ENCODE data around the gene FRAT1. TPM values are rescaled to one million over a fixed set of nuclear protein-coding genes. Genes with fewer than 3 reads are reported as not detected.

The FRAT1 gene
- total and polyA plus RNA-seq, 2 of the 4 experiments (the other 2 are of a cell fraction): 0.54 to 0.89 TPM

GRCh38 chr10:97292097-97292861, 26.8 kb upstream of the FRAT1 start, which contains the start of gene ARHGAP19:
ARHGAP19 (minus strand) TSS chr10:97292637; CDS start chr10:97292627, 10 bp downstream.
- ChIA-PET CTCF (interaction anchor here (0.9 to 1.0 kb wide), 2 partner anchors 13 to 122 kb away, joined by 3 to 9 read pairs; no protein-coding TSS in a partner anchor), POLR2A (ENCODE audit: unreplicated experiment) (no interaction called here)
- Histone ChIP-seq H3K4me1 (ENCODE audit: control insufficient read depth, insufficient read depth, low read length) (no peaks in the 10 kb centered on the region), H3K14ac (replicated peaks; ENCODE audit: low read depth, low read length) (peak within 1 kb of the TSS; percentile 89), H3K18ac (ENCODE audit: low read depth, low read length) (peak within 1 kb of the TSS; percentile 74), H2AK5ac (ENCODE audit: low read depth, low read length) (peak within 1 kb of the TSS; percentile 17; the same call in 1 of the 2 replicates), H3K4me2 (ENCODE audit: low read depth, low read length) (peak within 1 kb of the TSS; percentile 90), H3K4me3 (ENCODE audit: insufficient read depth, low read depth, low read length) (peak within 1 kb of the TSS; percentile 73), H2BK15ac (ENCODE audit: low read depth, low read length) (peak within 1 kb of the TSS; percentile 50; the same call in 2 of the 3 replicates), H3K56ac (ENCODE audit: extremely low read depth, insufficient read depth, low read length) (peak within 1 kb of the TSS; percentile 98), H3K4ac (ENCODE audit: low read depth, low read length) (peak within 1 kb of the TSS; percentile 82), H2AK9ac (replicated peaks; ENCODE audit: low read depth, low read length, poor library complexity) (peak within 1 kb of the TSS; percentile 87), H3K36me3 (ENCODE audit: control insufficient read depth, insufficient read depth, low read length) (0 out of 2 replicates have a peak, but pooled peaks cover under 1% of the 10 kb centered on the region), H4K5ac (ENCODE audit: low read depth, low read length) (peak within 1 kb of the TSS; percentile 81), H3K27me3 (ENCODE audit: control insufficient read depth, insufficient read depth, low read length) (no peaks in the 10 kb centered on the region), H3K9me1 (ENCODE audit: insufficient read depth, low read length) (no peaks in the 10 kb centered on the region; the same call in 1 of the 2 replicates), H2BK120ac (ENCODE audit: low read depth, low read length) (peak within 1 kb of the TSS; percentile 76), H4K20me1 (ENCODE audit: insufficient read depth, low read length) (no peaks in the 10 kb centered on the region), H3K79me1 (ENCODE audit: low read depth in 1 of 2, low read length in 2 of 2) (peaks cover 12 to 27% of the 10 kb centered on the region in 2 experiments), H3K23ac (ENCODE audit: low read depth, low read length) (peak within 1 kb of the TSS; percentile 95), H2BK20ac (ENCODE audit: low read depth, low read length) (peak within 1 kb of the TSS; percentile 6; the same call in 1 of the 2 replicates), H3K9ac (ENCODE audit: low read depth, low read length) (peak within 1 kb of the TSS; percentile 76), H3K9me3 (ENCODE audit: control insufficient read depth, insufficient read depth, low read length) (no peaks in the 10 kb centered on the region), H2AFZ (replicated peaks; ENCODE audit: low read length, poor library complexity) (peak within 1 kb of the TSS; percentile 96), H4K91ac (ENCODE audit: insufficient read depth, low read depth, low read length) (peak within 1 kb of the TSS; percentile 75), H2BK5ac (ENCODE audit: low read depth, low read length, poor library complexity, severe bottlenecking) (peak within 1 kb of the TSS; percentile 81), H4K8ac (ENCODE audit: low read depth in 2 of 2, low read length in 2 of 2) (peak within 1 kb of the TSS; percentile 53 to 72), H3K27ac (ENCODE audit: insufficient read depth, low read length) (peak within 1 kb of the TSS; percentile 72)
- in situ Hi-C loops (cut with MboI; ENCODE audit: low sequenced_read_pairs) (no loop called here), intact Hi-C loops (cut with micrococcal nuclease) (loop anchor here (1.0 to 2.0 kb wide), 2 partner anchors 27 to 40 kb away; partner anchors contain the start of gene FRAT1), dilution Hi-C loops (cut with HindIII; ENCODE audit: low sequenced_read_pairs, unreplicated experiment) (no loop called here)
- DNase-seq: peak; percentile 99
- no TSS peak for BruUV-seq (replicated peaks)
- 1% methylated on average over 16 of the region's 55 CpGs; no CpG with 5 or more reads in 1 of the 2 experiments for WGBS, 2 experiments (ENCODE audit: extremely low coverage in 2 of 2, insufficient read length in 1 of 2)
- peak; percentile 99 for ATAC-seq (ENCODE audit: low read depth)
- TF ChIP-seq MAZ (IDR thresholded peaks at IDR 0.05; ENCODE audit: borderline replicate concordance, low read depth, low read length) (peak; percentile 63; the same call in 1 of the 2 replicates), FOS (IDR thresholded peaks at IDR 0.05; ENCODE audit: low read depth, low read length) (peak; percentile 93; the same call in 1 of the 2 replicates), CTCF (conservative IDR thresholded peaks at IDR 0.05; ENCODE audit: low read depth, low read length) (peak; percentile 35; the same call in 1 of the 2 replicates), BHLHE40 (IDR thresholded peaks at IDR 0.05; ENCODE audit: low read depth, low read length) (no peak), ELK1 (IDR thresholded peaks at IDR 0.05; ENCODE audit: borderline replicate concordance, low read depth, low read length) (no peak), CEBPB (IDR thresholded peaks at IDR 0.05; ENCODE audit: low read depth, low read length) (peak; percentile 30; the same call in 1 of the 2 replicates), POLR2A (IDR thresholded peaks at IDR 0.05; ENCODE audit: low read depth, low read length) (peak; percentile 84), CHD1 (IDR thresholded peaks at IDR 0.05; ENCODE audit: low read depth, low read length) (no peak), RCOR1 (IDR thresholded peaks at IDR 0.05; ENCODE audit: insufficient replicate concordance, low read length) (no peak), NFE2L2 (IDR thresholded peaks at IDR 0.05; ENCODE audit: low read depth, low read length) (no peak), RAD21 (IDR thresholded peaks at IDR 0.05; ENCODE audit: low read length) (0 out of 2 replicates have a peak, but pooled peaks have one; percentile 13)

Data from IMR-90 (cell line).